Measurements from ENCODE around the gene ZNF580.

ZNF580 gene

DNA sequence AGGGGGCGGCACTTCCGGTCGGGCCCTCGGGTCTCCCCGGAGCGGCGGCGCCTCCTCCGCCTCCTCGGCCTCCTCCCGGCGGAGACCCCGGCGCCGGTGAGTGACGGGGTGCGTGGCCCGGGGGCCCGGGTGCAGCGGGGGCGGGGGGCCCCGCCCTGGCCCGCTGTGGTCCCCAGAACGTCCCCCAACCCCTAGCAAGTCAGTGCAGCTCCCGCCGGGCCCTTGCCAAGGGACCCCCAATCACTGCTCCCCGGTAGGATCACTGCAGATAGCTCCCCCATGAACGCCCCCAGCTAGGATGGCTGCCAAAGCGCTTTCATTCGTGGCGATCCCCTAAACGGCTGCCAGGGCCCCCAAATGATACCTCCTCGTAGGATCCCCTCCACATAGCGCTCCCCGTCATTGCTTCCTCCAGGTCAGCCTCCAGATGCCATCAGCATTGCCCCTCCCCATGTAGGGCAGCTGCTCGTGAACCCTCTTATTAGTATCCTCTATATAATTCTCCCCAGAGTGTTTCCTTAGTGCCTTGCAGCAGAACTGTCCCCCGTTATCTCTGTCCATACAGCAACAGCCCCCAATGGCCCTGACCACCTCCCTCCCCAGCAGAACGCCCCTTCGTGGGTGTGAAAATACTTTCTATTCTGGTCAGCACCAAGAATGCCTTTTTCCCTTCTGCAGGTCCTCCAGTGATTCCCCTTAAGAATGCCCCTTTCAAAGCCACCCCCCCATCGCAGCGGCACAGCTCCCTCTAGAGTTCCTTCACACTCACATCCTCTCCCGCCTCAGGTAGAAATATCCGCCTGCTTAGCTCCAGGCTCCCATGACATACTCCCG, 34.9 kb upstream of the ZNF580 start, which contains the start of gene ZNF865:
Gene ZNF865 (plus strand): TSS at position 11 of the 834 bp plus-strand sequence. CDS start 7,972 bp downstream, outside the sequence.
- DNase-seq (ENCODE audit: low read depth in 1 of 2, low spot score in 1 of 2) = peak; percentile 49 to 72

GRCh38 chr19:55606471-55606787, 34.4 kb upstream of the ZNF580 start:
- DNase-seq (ENCODE audit: low read depth in 1 of 2, low spot score in 1 of 2) = no peak

DNA sequence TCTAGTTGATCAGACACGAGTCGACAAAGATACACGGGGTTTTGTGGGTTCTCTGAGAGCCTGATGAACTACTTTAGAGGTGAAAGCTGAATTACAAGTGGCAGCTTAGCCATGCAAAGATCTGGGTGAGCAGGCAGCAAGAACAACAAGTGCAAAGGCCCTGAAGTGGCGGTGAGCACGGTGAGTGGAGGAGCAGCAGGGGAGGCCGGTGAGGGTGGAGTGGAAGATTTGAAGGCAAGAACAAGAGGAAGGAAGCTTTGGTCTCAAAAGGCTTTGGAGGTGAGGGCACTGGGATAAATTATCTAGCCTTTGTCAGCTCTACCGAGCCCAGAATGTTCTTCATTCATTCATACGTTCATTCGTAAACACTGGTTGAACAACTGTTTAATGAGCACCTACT, 34.0 kb upstream of the ZNF580 start:
- no peak for DNase-seq (ENCODE audit: low read depth in 1 of 2, low spot score in 1 of 2)

DNA sequence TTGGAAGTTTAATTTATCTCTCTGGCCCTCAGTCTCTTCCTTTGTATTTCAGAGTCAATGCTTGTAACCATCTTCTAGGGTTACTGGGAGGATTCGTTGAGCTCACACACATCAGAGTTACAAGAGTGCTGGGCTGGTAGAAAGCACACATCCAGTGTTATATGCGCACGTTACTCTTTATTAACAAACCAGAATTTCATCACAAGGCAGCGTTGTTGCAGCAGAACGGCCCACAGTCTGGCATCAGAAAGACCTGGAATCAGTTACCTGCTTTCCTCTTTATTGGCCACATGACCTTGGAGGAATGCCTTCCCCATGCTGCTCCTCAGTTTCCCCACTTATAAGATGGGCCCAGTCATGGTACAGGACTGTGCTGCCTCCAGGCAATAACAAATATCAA, 31.5 kb upstream of the ZNF580 start:
- no peak for DNase-seq (ENCODE audit: low read depth in 1 of 2, low spot score in 1 of 2)

- DNase-seq (ENCODE audit: low read depth in 1 of 2, low spot score in 1 of 2) = no peak
Observed at GRCh38 chr19:55611300-55611982, 29.4 kb upstream of the ZNF580 start.

DNA sequence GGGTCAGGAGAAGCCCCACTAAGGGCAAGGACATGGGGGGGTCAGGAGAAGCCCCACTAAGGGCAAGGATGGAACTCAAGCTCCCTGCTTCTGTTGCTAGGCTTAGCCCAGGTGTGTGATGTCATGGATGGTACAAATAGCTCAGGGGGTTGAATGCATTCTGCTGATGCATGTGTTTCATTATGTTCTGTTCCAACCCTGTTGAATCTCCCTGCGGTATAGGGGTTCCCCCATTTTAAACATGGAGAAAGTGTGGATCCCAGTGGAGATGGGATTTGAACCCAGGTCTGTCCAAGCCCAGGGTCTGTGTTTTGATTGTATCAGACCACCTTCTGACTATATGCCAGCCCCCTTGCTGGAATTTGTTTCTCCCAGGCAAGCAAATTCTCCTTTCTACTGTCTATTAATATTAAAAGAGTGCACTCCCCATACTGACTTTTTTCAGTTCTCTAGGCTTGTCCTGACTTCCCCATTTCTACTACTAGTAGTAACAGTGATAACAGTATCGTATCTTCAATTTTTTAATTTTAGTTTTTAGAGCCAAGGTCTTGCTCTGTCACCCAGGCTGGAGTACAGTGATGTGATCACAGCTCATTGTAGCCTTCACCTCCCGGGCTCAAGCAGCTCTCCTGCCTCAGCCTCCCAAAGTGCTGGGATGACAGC, 28.7 kb upstream of the ZNF580 start:
- no peak for DNase-seq (ENCODE audit: low read depth in 1 of 2, low spot score in 1 of 2)

GRCh38 chr19:55613396-55613795, 27.4 kb upstream of the ZNF580 start:
- DNase-seq (ENCODE audit: low read depth in 1 of 2, low spot score in 1 of 2) = no peak

- no peak for DNase-seq (ENCODE audit: low read depth in 1 of 2, low spot score in 1 of 2)
Observed at GRCh38 chr19:55613930-55614710, 26.7 kb upstream of the ZNF580 start.

DNA sequence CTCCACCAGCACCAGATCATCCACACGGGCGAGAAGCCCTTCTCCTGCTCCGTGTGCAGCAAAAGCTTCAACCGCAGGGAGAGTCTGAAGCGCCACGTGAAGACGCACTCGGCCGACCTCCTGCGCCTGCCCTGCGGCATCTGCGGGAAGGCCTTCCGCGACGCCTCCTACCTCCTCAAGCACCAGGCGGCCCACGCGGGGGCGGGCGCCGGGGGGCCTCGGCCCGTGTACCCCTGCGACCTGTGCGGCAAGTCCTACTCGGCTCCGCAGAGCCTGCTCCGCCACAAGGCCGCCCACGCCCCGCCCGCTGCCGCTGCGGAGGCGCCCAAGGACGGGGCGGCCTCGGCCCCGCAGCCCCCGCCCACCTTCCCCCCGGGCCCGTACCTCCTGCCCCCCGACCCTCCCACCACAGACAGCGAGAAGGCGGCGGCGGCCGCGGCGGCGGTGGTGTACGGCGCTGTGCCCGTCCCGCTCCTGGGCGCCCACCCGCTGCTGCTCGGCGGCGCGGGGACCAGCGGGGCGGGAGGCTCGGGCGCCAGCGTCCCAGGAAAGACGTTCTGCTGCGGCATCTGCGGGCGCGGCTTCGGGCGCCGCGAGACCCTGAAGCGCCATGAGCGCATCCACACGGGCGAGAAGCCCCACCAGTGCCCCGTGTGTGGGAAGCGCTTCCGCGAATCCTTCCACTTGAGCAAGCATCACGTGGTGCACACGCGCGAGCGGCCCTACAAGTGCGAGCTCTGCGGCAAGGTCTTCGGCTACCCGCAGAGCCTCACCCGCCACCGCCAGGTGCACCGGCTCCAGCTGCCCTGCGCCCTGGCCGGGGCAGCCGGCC, 25.9 kb upstream of the ZNF580 start:
- DNase-seq (ENCODE audit: low read depth in 1 of 2, low spot score in 1 of 2) = no peak

- DNase-seq (ENCODE audit: low read depth in 1 of 2, low spot score in 1 of 2) = no peak
Observed at GRCh38 chr19:55615543-55616394, 25.0 kb upstream of the ZNF580 start.

- no peak for DNase-seq (ENCODE audit: low read depth in 1 of 2, low spot score in 1 of 2)
Observed at GRCh38 chr19:55616395-55616875, 24.4 kb upstream of the ZNF580 start.

GRCh38 chr19:55617426-55617825, 23.4 kb upstream of the ZNF580 start:
- DNase-seq (ENCODE audit: low read depth in 1 of 2, low spot score in 1 of 2) = no peak

DNA sequence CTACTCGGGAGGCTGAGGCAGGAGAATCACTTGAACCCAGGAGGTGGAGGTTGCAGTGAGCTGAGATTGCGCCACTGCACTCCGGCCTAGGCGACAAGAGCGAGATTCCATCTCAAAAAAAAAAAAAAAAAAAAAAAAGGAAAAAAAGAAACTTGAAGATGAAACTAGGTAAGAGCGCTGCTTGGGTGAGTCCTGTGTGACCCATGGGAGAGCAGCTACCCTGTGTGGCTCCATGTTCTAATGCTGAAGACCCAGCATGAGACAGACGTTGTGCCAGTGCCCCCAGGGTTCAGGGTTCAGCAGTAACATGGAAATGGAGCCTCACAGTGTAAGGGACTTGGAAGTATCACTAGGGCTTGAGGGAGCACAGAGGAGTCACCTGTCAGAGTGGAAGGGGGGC, 22.4 kb upstream of the ZNF580 start:
- no peak for DNase-seq (ENCODE audit: low read depth in 1 of 2, low spot score in 1 of 2)

DNA sequence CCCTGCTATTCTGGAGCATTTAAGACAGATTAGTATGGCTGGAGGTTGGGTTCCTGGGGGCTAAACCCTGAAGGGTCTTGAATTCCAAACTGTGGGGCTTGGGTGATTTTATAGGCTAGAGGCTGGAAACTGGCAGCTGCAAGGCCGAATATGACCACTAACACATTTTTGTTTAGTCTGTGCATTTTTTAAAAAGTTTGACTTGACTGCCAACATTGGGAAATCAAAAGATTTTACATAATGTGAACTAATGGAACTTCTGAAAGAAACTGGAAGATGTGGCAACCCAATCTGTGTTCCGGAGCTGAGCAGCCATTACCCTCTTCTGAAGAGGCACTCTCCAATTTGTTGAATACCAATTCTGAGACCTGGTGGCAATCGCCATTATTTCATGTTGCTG, 21.5 kb upstream of the ZNF580 start:
- DNase-seq (ENCODE audit: low read depth in 1 of 2, low spot score in 1 of 2) = no peak

- DNase-seq (ENCODE audit: low read depth in 1 of 2, low spot score in 1 of 2) = no peak
Observed at GRCh38 chr19:55620410-55621204, 20.2 kb upstream of the ZNF580 start.

GRCh38 chr19:55621205-55621672, 19.6 kb upstream of the ZNF580 start:
- no peak for DNase-seq (ENCODE audit: low read depth in 1 of 2, low spot score in 1 of 2)

GRCh38 chr19:55621673-55622231, 19.1 kb upstream of the ZNF580 start:
- no peak for DNase-seq (ENCODE audit: low read depth in 1 of 2, low spot score in 1 of 2)
